Panc1 (cell line): ENCODE results near the gene ASIC1. TPM values are rescaled to one million over a fixed set of nuclear protein-coding genes. Genes with fewer than 3 reads are reported as not detected.

Experiments
- ATAC-seq: fragments of 200-7000 bp; cut with Tn5 transposase; 2 replicates; pipeline ENCODE4 v1.9.1; 2020; ENCODE audit warnings: mild to moderate bottlenecking, moderate library complexity
- BruUV-seq: library from RNA; stranded (reverse); fragments of 400-500 nt; replicated peaks from 2 replicates; lab custom pipeline; 2021; lab: Mats Ljungman, UMichigan
- CTCF ChIA-PET: fragments of 300-600 bp; sonication (Branson Sonifier 250); formaldehyde crosslinking; loops from one replicate; lab custom pipeline; 2022; ENCODE audit warnings: antibody characterized with exemption; lab: Charles Lee
- POLR2A ChIA-PET: fragments of 300-600 bp; sonication (Branson Sonifier 250); formaldehyde crosslinking; loops from one replicate; lab custom pipeline; 2022; ENCODE audit warnings: antibody characterized with exemption; lab: Charles Lee
- DNase-seq: peaks from one replicate; pipeline ENCODE4 v3.0.0-alpha.2; 2010; ENCODE audit warnings: low read depth, low spot score
- H3K27ac ChIP-seq: 2 replicates; pipeline ENCODE4 v1.5.1; 2011; ENCODE audit warnings: mild to moderate bottlenecking, low read length, inconsistent platforms
- H3K27me3 ChIP-seq: fragments of 200-500 bp; sonication (Bioruptor generic); 2 replicates; pipeline ENCODE4 v1.6.0; 2014; ENCODE audit warnings: low read length, inconsistent platforms; ENCODE audit not compliant: control insufficient read depth, insufficient read depth
- H3K36me3 ChIP-seq: fragments of 200-500 bp; sonication (Bioruptor generic); 2 replicates; pipeline ENCODE4 v1.5.1; 2014; ENCODE audit warnings: inconsistent platforms, mild to moderate bottlenecking, low read length, moderate library complexity; ENCODE audit not compliant: control insufficient read depth, insufficient read depth
- H3K4me1 ChIP-seq: 2 replicates; pipeline ENCODE4 v1.5.1; 2011; ENCODE audit warnings: inconsistent platforms, mild to moderate bottlenecking, low read length, moderate library complexity; ENCODE audit not compliant: control insufficient read depth, insufficient read depth
- H3K4me3 ChIP-seq, 2 experiments: 2 replicates each; pipeline ENCODE4 v1.5.1; 2011 to 2012; ENCODE audit warnings: low read depth in 2 of 2, low read length in 2 of 2, mild to moderate bottlenecking in 2 of 2, inconsistent platforms in 1 of 2, moderate library complexity in 1 of 2
- H3K9me3 ChIP-seq: fragments of 200-500 bp; sonication (Bioruptor generic); 2 replicates; pipeline ENCODE4 v1.5.1; 2014; ENCODE audit warnings: low read depth, mild to moderate bottlenecking, inconsistent platforms, low read length, moderate library complexity; ENCODE audit not compliant: control insufficient read depth, insufficient read depth
- CTCF ChIP-seq: fragments of 450-650 bp; IDR thresholded peaks from 2 replicates; pipeline ENCODE4 v1.5.1; 2017; ENCODE audit warnings: mild to moderate bottlenecking
- POLR2AphosphoS5 ChIP-seq: IDR thresholded peaks from 2 replicates; pipeline ENCODE4 v1.6.1; 2012; ENCODE audit warnings: mild to moderate bottlenecking, low read depth, low read length, moderate library complexity
- REST ChIP-seq, 2 experiments: IDR thresholded peaks; 2 replicates each; pipeline ENCODE4 v1.6.1; 2011 to 2012; ENCODE audit warnings: low read depth in 2 of 2, control low read depth in 1 of 2, low read length in 1 of 2, mild to moderate bottlenecking in 1 of 2, moderate library complexity in 1 of 2; ENCODE audit not compliant: insufficient read depth in 1 of 2
- SIN3A ChIP-seq: IDR thresholded peaks from 2 replicates; pipeline ENCODE4 v1.6.1; 2012; ENCODE audit warnings: low read depth, mild to moderate bottlenecking, low read length, moderate library complexity, borderline replicate concordance; ENCODE audit not compliant: insufficient read depth
- TCF7L2 ChIP-seq: IDR thresholded peaks from 2 replicates; pipeline ENCODE4 v1.6.1; 2011; ENCODE audit warnings: mild to moderate bottlenecking, low read depth, low read length, inconsistent platforms
- in situ Hi-C: cut with HindIII; loops from 2 replicates; pipeline ENCODE4 v1.10.0; 2016; ENCODE audit warnings: low sequenced_read_pairs, low pct_unique_long_range_greater_than_20kb
- intact Hi-C: fragments of 100-400 bp; cut with micrococcal nuclease; formaldehyde crosslinking; loops from one replicate; pipeline ENCODE4 v1.10.0; 2022; ENCODE audit not compliant: unreplicated experiment
- total RNA-seq: library from RNA; stranded (reverse); gene quantifications from one replicate; pipeline ENCODE4 v1.2.1, GENCODE V29; 2021; ENCODE audit not compliant: unreplicated experiment

ASIC1 gene
- total RNA-seq, 1 experiment from 2014 or later = 13.5 TPM

- intact Hi-C loops (loop anchor here (5.0 kb wide), 1 partner anchor 55 kb away; the partner anchor contains the start of gene CERS5), in situ Hi-C loops (no loop called here)
- Histone ChIP-seq H3K9me3 (no peaks in the 10 kb centered on the region), H3K27ac (peak within 1 kb of the TSS; percentile 71), H3K36me3 (no peaks in the 10 kb centered on the region), H3K27me3 (no peaks in the 10 kb centered on the region), H3K4me3 (peak within 1 kb of the TSS; percentile 64 to 99), H3K4me1 (peaks cover 15% of the 10 kb centered on the region)
- ChIA-PET CTCF (interaction anchor here (0.5 to 2.6 kb wide), 16 partner anchors 11 to 407 kb away, joined by 3 to 15 read pairs (median 5); partner anchors contain the start of genes CERS5 and SMARCD1), POLR2A (interaction anchor here (0.5 to 0.7 kb wide), 5 partner anchors 12 to 774 kb away, joined by 3 to 7 read pairs (median 3); no protein-coding TSS in a partner anchor)
- no TSS peak for BruUV-seq
- TF ChIP-seq REST (IDR thresholded peaks at IDR 0.05; ENCODE audit: insufficient read depth in 1 of 2, low read depth in 2 of 2, low read length in 1 of 2) (0 out of 4 replicates have a peak, but pooled peaks of 1 of the 2 experiments have one; percentile 10), POLR2AphosphoS5 (peak; percentile 88), SIN3A (peak; percentile 90), TCF7L2 (peak; percentile 88), CTCF (peak; percentile 99)
- DNase-seq = peak; percentile 99
- peak; percentile 94 for ATAC-seq
Measured at GRCh38 chr12:50111693-50112455, 54.5 kb downstream of the ASIC1 start, which contains the start of gene COX14. COX14 (plus strand) TSS chr12:50112236; CDS start chr12:50120044, 7,808 bp downstream.

- Histone ChIP-seq H3K27ac (peak overlapping the region; percentile 71), H3K4me3 (peak overlapping the region; percentile 64 to 99), H3K27me3 (no peaks in the 10 kb centered on the region), H3K36me3 (no peaks in the 10 kb centered on the region), H3K9me3 (no peaks in the 10 kb centered on the region), H3K4me1 (peaks cover 15% of the 10 kb centered on the region)
- in situ Hi-C loops (no loop called here), intact Hi-C loops (loop anchor here (5.0 kb wide), 1 partner anchor 55 kb away; the partner anchor contains the start of gene CERS5)
- ATAC-seq (peak; percentile 4; the same call in 1 of the 2 replicates), DNase-seq (no peak)
- POLR2A ChIA-PET = interaction anchor here (0.5 to 0.6 kb wide), 3 partner anchors 12 to 773 kb away, joined by 3 to 4 read pairs (median 3); no protein-coding TSS in a partner anchor
- BruUV-seq = TSS peak; percentile 58
- TF ChIP-seq TCF7L2 = no peak
- TF ChIP-seq SIN3A = no peak; the same call in 1 of the 2 replicates
- TF ChIP-seq REST (IDR thresholded peaks at IDR 0.05; ENCODE audit: insufficient read depth in 1 of 2, low read depth in 2 of 2, low read length in 1 of 2) = no peak
- no peak for TF ChIP-seq POLR2AphosphoS5
- no peak for TF ChIP-seq CTCF
- CTCF ChIA-PET = interaction anchor here (0.5 to 2.6 kb wide), 12 partner anchors 11 to 408 kb away, joined by 3 to 15 read pairs (median 5); partner anchors contain the start of gene CERS5
Measured at GRCh38 chr12:50112456-50113218, 55.2 kb downstream of the ASIC1 start.
